Measurements from ENCODE around the gene PURB.
"Not testable (repeated sequence)": the region's sequence is repeated elsewhere in the genome, so short reads cannot be mapped to it uniquely, and the experiment has no call there.

PURB gene

DNA sequence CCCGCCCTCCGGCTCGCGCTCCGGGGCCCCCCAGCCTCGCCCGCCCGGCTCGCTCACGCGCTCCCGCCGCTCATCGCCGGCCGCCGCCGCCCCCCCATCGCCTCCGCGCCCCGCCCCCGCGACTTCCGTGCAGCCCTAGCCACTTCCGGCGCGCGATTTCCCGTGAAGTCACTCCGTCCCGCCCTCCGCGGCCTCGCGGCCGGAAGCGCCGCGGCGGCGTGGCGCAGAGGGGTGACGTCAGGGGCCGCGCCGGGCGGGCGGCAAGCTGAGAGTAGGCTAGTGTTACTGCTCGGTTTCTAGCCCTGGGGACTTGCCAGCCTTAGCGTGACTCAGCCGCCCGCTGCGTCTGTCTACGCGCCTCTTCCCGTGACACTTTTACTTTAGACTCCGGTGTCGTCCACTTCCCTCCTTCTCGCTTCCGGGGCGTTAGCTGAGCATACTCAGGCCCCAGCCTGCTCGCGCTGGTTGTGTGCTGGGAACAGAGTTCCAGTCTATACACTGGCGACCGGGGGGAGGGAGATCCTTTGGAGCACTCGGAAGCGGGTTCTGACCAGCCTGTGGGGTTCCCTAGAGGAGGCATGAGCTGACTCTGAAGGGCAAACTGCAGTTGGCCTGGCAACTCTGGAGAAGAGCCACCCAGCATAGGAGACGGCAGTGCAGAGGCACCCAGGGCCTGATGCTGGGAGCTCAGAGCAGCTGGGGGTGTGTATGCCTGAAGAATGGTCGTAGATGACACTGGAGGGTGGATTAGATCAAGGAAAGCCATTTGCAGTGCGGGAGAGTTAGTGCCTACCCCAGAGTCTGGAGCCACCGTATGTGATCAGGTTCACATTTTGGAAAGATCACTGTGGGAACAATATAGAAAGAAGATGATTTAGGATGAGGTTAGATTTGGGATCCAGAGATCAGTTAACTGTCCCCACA lies at the start of gene PURB:
PURB (minus strand) TSS at position 137 of the 924 bp plus-strand sequence. CDS start 182 bp downstream, outside the sequence.
- peak; percentile 51 to 97 (median 90) for DNase-seq

DNA sequence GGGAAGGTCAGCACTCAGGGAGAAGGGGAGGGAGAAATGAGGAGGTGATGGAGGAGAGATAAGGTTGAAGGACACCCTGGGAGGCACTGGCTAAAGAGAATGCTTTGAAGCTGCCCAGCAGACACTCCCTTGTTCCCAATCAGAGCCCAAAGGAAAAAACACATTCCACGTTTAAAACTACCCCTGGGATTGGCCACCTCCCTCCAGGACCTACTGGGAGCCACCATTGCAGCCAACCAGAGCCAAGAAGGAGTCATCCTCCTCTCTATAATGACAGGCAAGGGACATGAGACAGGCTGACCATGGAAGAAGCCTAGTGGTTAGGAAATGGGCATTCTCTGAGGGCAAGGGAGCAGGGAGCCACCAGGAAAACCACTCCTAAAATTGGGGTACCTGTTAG lies 49.7 kb upstream of the PURB start:
- DNase-seq: no peak

DNA sequence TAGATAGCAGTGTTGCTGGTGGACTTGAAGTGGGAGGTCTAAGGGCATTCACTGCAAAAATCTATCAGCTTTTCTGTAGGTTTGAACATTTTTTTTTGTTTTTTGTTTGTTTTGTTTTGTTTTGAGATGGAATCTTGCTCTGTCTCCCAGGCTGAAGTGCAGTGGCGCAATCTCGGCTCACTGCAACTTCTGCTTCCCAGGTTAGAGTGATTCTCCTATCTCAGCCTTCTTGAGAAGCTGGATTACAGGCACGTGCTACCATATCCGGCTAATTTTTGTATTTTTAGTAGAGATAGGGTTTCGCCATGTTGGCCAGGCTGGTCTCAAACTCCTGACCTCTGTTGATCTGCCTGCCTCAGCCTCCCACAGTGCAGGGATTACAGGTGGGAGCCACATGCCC lies 49.2 kb upstream of the PURB start:
- DNase-seq: not testable (repeated sequence)

DNA sequence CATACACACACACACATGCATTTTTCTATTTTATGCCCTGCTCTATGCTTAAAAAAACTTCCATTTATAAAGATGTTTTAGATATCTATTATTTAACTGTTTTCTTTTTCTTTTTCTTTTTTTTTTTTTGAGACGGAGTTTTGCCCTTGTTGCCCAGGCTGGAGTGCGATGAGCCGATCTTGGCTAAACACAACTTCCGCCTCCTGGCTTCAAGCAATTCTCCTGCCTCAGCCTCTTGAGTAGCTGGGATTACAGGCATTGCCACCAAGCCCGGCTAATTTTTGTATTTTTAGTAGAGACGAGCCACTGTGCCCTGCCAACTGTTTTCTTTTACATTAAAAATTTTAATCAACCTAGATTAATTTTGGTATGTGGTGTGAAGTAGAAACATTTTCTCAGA lies 45.6 kb upstream of the PURB start:
- no peak for DNase-seq

DNA sequence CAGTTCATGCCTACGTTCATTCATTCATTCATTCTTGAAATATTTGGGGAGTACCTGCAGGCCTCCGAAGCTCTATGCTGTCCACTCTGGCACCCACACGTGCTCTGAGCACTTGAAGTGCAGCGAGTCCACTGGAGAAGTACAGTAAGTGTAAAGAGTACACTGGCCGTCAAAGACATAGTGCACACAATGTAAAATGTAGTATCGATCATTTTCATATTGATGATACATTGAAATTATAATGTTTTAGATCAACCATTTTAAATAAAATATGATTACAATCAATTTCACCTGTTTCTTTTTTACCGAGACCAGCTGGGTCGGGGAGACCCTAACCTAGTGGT lies 37.0 kb upstream of the PURB start:
- no peak for DNase-seq

DNA sequence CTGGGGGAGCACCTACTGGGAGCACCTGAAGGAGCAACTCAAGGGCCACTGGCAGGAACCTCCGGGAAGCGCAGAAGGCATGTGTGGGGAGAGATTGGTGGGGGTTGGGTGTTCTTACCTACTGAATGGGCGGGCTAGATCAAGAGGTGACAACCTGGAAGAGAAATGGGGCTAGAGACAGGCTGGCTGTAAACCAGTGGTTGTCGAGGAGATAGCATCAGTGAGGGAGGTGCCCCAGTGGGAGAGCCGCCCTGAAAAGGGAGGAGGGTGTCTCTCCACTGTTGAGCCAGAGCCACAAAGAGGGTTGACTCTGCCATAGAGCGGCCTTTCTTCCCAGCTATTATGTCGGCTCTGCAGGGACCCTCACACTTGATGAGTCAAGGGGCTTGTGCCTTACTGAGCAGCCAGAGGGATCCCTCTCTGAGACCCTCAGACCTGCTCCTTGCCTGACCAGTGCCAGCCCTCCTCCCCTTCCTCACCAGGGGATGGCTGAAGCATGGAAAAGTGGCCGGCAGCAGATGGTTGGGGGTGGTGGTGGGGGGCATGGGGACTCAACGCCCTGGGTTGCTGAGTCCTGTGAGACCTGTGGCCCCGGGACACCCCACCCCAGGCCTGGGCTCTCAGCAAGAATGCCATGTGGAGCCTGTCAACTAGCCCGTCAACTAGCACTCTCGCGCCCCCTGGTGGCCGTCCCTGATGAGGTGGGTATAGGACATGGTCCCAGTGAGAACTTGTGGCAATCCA lies 36.4 kb upstream of the PURB start:
- peak; percentile 6 to 88 (median 61) for DNase-seq

DNA sequence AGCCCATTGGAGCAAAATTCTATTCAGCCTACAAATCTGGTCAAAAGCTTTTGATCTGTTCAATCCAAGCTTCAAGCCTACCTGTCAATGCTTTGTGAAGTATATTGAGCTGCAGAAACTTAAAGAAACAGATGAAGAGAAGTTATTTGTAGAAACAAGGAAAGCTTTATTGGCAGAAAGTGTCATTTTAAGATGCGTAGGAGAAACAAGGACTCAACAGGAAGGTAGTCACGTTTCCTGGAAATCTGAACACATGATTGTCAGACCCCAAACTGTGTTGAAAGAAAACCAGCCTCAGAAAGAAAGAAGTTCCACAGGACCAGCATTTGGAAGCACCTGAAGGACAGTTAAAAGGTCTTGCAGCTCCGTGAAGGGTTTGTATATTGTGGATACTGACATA lies 34.8 kb upstream of the PURB start:
- DNase-seq: no peak

DNA sequence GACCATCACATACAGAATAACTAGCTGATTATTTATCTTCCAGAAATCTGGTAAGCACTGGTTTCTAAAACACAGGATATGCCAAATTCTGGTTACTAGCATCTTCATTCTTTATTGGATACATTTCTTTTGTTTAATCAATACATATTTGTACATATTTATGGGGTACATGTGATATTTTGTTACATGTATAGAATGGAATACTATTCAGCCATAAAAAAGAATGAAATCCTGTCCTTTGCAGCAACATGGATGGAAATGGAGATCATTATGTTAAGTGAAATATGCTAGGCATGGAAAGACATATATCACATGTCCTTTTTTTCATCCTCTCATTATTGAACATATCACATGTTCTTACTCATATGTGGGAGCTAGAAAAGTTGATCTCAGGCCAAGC lies 32.7 kb upstream of the PURB start:
- DNase-seq: no peak

DNA sequence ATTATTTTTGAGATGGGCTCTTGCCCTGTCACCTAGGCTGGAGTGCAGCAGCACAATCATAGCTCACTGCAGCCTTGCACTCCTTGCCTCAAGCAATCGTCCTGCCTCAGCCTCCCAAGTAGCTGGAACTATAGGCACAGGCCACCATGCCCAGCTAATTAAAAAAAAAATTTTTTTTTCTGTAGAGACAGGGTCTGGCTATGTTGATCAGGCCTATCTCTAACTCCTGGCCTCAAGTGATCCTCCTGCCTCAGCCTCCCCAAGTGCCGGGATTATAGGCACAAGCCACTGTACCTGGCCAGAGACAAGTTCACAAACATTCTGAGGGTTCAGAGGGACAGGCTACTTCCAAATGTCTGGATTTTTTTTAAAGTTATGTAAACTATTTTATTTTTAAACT lies 32.1 kb upstream of the PURB start:
- DNase-seq: no peak

DNA sequence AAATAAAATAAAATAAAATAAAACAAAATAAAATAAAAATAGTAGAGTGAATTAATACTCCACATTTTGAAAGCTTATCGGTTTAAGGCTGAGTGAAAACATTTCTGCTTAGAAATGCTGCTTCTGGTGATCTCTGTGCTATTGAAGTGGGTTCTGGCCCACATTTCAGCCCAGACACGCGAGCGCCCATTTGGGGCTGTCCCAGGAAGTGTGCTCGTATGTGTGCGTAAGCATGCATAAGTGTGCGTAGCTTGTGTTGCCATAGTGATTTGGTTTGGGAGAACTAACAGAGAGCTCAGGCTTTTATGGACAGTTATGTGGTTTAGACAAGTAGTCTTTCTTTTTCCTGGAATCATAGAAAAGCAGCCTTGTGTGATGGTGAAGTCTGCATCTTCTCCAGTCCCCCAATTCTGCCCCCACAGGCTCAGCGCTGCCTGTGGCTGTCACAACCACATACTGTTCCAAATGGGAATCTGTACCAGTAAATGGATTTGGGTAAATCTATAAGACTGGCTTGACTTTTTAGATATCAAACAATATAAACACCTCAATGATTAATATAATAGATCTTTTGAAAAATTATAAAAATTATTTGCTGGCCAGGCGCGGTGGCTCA lies 29.8 kb upstream of the PURB start:
- no peak for DNase-seq

DNA sequence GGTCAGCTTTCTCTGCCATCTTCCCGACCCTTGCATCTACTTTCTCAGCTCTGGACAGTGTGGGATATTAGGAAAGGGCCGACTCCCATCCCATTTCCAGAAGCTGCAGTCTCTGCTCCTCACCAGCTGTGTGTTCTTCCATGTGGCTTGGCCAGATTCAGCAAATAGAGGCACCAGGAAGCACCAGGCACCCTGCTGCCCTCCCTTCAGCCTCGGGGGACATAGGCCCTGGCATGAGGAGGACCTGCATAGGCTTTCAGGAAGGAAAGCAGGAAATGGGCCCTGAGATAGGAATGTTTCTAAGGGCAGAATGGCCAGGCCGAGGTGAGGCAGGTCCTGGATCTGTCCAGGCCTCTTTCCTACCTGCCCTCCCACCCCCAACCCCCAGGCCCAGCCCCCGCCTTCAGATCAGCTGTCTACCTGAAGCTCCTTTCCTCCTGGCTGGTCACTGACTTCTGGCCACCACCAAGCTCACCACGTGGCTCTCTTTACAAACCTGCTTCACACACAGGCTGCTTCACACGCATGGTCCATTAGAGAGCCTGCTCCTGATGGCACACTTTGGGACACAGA lies 27.5 kb upstream of the PURB start:
- peak in 1 of 14 donors; percentile 67 for DNase-seq

DNA sequence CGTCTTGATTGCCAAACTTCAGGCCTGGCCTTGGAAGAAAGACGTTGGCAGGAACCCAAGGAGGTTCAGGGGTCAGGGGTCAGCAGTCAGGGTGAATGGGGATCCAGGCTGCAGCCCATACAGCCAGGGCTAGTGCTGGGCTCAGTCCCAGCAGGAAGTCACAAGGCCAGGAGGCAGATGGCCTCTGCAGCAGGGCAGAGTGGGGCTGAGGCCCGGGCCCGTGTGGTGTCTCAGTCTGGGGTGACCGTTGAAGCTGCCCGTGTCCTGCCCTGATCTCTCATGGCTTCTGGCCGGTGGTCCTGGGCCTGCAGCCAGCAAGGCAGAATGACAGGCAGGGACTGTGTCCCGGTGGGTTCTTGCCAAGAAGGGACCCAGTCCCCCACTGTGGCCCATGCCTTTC lies 26.6 kb upstream of the PURB start:
- peak in 1 of 14 donors; percentile 72 for DNase-seq

DNA sequence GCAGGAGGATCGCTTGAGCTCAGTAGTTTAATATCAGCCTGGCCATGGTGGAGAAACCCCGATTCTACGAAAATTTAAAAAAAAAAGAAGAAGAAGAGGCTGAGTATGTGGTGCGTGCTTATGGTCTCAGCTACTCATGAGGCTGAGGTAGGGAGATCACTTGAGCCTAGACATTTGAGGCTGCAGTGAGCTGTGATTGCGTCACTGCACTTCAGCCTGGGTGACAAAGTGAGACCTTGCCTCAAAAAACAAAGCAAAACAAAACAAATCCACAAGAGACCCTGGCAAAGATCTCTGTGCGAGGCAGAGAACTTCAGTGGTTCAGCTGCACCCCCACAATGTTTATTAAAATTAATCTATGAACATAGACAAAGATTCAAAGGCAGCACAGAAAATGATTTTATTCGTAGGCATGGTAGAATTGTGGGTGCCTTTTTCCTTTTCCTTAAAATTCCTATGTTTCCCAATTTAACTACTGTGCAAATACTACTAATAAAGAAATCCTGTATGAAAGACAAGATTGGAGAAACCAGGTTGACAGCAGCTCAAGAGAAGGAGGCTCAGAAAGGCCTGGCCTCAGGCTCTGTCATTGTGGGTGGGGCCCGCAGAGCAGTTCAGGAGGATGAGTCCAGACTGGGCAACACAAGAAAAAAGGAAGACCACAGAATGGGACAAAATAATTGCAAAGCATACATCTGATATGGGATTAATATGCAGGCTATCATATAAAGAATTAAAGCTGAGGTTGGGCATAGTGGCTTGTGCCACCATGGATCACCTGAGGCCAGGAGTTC lies 24.5 kb upstream of the PURB start:
- DNase-seq: no peak

DNA sequence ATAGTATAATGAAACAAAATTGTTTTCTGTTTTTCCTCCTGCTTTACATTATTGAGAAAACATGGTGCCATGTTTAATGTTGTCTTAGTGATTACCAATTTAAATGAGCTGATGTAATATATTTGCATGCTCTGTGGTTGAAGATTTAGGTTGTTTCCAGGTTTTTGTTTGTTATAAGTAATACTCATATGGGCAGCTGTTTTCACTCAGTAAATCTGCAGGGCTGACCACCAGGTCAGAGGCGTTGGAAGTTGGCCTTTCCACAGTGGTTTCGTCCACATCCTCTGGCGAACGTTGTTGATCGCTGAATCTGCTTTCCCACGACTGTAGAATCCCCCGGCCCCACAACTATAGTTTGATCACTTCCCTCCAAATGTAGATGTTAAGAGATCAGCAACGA lies 21.6 kb upstream of the PURB start:
- no peak for DNase-seq

DNA sequence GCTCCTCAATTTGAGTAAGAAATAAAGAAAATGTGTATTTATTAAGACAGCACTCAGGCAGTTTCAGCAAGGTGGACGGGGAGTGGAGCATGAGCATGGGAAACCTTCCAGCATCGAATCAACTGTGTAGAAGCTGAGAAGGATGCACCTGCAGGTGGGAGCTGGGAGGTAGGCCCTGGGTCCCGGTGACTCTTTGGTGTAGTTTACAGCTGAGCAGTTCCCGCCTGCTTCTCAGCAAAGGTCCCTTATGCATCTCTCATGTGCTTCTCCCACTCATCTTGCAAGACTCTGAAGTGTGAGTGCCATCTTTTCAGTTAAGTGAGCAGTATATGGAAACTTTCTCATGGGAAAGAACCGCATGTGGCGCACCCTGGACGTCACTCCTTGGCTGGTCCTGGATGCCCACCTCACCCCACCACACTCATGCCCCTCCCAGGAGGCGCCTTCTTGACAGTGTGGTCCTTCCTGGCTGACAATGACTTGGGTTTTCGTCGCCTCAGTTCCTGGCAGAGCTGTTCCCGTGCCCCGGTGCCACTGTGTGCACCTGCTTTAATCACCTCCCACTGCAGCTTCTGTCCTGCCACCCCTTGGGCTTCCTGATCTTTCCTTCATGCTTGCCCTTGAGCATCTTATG lies 19.8 kb upstream of the PURB start:
- no peak for DNase-seq

DNA sequence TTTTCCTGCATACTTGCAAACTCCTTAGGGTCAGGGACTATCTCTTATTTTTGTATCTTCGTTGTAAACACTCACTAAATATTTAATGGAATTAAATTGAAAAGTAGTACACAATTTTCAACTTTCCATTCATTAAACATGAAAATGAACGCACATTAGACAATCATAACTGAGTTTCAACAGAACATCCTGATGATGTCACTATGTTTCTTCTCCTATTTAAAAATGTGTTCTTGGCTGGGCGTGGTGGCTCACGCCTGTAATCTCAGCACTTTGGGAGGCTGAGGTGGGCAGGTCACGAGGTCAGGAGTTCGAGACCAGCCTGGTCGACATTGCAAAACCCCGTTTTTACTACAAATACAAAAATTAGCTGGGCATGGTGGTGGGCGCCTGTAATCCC lies 14.1 kb upstream of the PURB start:
- no peak for DNase-seq

DNA sequence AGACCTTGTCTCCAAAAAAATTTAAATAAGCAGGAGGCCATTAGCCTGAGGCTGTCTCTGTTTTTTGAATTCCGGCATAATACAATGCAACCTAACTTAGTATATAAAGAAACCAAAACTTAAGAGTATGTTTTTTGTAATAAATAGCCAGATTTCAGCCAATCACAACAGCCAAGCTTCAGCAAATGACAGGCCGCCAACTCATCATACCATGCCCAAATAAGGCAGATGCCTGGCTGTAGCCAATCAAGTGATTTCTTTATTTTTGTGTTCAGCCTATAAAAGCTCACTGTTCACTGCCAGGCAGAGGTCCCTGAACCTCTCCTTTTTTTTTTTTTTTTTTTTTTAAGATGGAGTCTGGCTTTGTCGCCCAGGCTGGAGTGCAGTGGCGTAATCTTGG lies 12.7 kb upstream of the PURB start:
- DNase-seq: no peak

DNA sequence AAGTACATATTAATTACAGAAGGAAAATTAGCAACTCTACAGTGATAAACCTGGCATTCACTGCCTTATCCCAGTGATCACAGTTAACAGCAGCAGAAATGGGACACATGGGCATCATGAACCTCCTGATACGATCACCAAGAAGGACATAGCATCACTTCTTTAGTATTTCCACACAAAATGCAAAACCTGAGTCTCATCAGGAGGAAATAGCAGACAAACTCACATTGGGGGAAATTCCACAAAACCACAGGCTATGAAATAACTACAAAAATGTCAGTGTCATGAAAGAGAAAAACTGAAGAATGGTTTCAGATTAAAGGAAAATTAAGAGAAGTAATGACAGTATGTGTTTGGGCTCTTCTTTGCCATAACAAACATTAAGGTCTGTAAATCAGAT lies 12.0 kb upstream of the PURB start:
- no peak for DNase-seq

DNA sequence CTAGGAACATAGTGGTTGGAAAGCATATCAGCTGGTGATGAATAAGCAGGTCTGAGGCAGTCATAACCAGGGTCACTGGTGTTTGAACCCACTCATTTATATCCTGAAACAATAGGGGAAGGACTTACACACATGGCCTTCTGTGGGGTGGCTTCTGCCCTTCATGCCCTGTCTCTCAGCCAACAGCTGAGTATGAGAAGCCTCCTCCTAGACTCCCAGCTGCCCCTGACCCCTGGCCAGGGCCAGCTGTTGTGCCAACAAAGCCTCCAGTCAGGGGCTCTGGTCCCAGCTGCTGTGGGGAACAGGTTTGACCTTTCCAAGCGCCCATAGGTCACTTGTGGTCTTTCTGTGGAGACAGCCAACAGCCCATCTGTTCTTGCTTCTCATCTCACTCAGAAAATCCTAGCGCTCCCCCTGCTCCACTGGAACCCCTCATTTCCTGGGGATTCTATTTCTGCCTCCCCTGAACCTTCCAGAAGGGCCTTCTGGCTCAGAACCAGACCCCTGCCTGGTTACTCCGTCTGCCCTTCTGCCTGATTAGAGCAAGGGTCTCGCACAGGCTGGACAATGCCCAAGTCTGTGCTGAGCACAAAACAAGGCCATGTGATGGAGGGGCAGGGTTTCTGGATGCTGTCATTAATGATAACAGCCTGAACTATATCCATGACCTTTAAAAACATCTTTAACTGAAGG lies 9.7 kb upstream of the PURB start:
- DNase-seq: peak in 3 of 14 donors; percentile 29 to 86 (median 32)

DNA sequence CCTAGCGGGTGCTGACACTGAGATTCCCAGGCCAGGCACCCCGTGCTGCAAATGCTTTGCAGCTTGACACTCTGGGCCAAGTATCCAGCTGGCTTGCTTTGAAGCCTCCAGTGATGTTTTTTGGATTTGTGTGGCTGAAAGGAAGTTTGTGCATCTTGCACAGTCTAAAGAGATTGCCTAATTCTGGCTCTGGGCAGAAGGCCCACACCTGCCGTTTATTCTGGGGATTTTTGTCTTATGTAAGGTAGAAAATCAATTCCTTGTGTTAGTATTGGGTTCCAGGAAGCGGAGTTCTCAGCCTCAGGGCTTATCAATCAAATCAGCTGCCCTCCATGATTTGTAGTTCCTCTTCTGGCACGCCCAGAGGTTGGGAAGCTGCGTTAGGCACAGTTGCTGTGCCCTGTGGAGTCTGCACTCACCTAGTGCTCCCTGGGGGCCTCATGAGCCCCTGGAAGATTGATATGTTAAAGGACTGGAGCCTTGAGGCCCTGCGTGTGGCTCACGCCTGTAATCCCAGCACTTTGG lies 8.4 kb upstream of the PURB start:
- peak in 1 of 14 donors; percentile 51 for DNase-seq

DNA sequence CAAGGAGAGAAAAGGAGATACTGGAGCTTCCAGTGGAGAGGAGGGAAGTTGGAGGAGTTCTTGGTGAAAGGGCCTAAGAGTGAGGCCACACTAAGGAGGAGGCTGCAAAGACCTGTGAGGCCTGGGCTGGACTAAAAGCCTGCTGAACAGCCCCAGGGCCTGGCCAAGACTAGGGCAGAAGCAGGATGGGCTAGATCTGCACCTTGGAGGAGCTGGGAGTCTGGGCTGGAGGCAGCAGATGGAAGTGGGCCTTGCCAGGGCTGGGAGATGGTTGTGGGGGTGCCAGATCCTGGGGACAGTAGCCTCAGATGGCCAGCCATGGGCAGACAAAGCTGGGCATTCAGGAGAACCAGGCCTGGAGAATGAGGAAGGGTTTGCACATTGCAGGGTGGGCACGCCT lies 6.5 kb upstream of the PURB start:
- DNase-seq: peak in 1 of 14 donors; percentile 76
